D341Med (cell line): ENCODE data around the gene NAGPA.
A peak's percentile ranks its signal among the peaks of the same experiment; 100 is the strongest.
"Not testable (repeated sequence)": the region's sequence is repeated elsewhere in the genome, so short reads cannot be mapped to it uniquely, and the experiment has no call there.

Experiments
- DNase-seq: peaks from one replicate; pipeline ENCODE4 v3.0.0; 2012; ENCODE audit warnings: low spot score

The NAGPA gene, protein sequence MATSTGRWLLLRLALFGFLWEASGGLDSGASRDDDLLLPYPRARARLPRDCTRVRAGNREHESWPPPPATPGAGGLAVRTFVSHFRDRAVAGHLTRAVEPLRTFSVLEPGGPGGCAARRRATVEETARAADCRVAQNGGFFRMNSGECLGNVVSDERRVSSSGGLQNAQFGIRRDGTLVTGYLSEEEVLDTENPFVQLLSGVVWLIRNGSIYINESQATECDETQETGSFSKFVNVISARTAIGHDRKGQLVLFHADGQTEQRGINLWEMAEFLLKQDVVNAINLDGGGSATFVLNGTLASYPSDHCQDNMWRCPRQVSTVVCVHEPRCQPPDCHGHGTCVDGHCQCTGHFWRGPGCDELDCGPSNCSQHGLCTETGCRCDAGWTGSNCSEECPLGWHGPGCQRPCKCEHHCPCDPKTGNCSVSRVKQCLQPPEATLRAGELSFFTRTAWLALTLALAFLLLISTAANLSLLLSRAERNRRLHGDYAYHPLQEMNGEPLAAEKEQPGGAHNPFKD

DNA sequence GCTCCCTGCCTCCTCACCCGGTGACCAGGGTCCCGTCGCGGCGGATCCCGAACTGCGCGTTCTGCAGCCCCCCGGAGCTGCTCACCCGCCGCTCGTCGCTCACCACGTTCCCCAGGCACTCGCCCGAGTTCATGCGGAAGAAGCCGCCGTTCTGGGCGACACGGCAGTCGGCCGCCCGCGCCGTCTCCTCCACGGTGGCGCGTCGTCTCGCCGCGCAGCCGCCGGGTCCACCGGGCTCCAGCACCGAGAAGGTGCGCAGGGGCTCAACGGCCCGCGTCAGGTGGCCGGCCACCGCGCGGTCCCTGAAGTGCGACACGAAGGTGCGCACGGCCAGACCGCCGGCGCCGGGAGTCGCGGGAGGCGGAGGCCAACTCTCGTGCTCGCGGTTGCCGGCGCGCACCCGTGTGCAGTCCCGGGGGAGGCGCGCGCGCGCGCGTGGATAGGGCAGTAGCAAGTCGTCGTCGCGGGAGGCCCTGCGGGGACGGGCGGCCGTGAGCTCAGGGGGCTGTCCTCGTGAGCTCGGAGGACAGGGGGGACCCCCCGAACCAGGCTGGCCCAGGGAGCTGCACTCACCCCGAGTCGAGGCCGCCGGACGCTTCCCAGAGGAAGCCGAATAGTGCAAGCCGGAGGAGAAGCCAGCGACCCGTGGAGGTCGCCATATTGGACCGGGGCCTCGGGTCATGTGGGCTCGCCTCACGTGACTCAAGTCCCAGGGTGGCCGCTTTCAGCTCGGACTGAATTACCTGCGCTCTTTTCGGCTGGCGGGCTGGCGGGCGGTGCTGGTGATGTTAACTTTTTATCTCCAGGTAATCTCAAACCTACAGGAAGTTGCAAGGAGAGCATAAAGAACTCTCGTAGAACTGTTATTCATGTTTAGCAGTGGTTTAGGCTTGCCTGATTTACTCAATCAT is at the start of gene NAGPA:
NAGPA (minus strand) TSS at position 680 of the 911 bp plus-strand sequence; CDS start at position 659, 21 bp downstream.
- DNase-seq, result peak; percentile 92

DNA sequence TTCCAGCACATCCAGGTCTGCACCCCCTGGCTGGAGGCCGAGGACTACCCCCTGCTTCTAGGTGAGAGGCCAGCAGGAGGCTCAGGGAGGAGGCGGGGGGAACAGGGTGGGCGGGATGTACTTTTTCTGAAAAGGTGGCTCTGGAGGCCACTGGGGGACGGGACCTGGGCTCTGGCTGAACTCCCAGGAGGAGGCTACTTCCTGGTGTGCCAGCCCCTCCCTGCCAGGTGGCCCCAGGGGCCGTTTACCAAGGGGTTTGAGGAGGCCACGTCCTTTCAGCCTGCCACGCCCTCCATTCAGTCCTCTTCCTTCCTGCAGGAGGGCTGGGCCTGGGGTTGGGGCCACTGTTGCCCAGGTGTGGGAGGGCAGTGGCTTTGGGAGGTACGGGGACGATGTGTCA is 47.3 kb upstream of the NAGPA start:
- DNase-seq, result not testable (repeated sequence)

DNA sequence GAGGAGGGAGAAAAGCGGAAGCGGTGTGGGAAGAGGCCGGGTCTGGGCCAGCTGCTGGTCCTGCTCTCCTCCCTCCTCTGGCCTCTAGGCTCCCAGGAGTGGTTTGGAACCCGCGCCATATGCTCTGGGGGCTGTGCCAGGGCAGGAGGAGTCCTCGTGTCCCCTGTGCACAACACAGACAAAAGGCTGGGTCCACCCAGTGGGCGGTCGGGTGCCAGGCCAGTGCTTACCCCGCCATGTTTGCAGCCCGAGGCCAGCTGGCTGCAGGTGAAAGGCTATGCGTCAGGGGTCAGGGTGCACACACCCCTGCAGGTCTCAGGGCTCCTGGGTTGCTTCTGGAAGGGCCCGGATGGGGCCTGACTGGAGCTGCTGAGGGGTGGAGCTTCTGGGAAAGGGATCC is 46.7 kb upstream of the NAGPA start:
- not testable (repeated sequence) for DNase-seq

DNA sequence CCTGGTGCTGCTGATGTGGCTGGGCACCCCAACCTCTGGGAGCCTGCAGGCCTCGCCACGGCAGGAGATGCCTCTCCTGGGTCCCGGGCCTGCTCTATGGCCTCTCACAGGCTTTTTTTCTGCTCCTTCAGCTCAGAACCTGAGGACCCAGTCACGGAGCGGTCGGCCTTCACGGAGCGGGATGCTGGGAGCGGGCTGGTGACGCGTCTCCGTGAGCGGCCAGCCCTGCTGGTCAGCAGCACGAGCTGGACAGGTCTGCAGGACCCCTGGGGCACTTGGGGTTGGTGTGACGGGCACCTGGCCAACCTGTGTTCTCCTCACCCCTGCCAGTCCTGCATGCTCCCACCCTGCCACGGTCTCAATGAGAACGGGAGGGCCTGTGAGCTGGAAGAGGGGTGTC is 44.9 kb upstream of the NAGPA start:
- DNase-seq, result no peak

DNA sequence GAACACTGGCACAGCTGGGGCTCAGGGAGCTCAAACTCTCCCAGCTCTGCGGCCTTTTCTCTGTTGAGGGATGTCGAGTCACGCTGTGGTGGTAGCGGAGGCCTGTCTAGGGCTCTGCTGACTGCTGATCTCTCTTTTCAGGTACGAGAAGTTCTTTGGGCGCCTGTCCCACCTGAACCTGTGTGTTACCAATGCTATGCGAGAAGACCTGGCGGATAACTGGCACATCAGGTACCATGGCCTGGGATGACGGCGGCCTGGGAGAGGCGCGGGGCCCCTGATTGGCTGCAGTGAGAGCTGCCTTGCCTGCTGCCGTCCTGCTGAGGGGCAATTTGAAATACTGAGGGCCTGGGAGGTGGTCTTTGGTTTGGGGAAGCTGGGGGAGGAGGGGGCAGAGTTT is 43.6 kb upstream of the NAGPA start:
- no peak for DNase-seq

DNA sequence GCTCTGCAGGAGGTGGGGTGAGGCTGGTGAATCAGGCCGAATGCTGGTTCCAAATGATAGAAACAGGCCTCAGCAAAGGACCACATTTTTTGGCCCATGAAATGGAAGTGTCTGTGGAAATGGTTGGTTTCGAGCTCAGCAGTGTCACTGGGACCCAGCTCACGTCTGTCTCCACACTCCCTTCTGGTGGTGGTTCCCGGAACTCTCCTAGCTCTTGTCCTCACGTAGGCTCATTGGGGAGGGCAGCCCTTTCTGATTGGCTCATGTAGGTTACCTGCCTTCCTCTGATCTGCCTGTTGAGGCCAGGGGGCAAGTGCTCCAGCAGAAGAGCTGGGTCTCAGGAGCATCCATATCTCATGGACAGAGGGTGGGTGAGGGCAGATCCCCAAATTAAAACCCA is 41.9 kb upstream of the NAGPA start:
- no peak for DNase-seq

DNA sequence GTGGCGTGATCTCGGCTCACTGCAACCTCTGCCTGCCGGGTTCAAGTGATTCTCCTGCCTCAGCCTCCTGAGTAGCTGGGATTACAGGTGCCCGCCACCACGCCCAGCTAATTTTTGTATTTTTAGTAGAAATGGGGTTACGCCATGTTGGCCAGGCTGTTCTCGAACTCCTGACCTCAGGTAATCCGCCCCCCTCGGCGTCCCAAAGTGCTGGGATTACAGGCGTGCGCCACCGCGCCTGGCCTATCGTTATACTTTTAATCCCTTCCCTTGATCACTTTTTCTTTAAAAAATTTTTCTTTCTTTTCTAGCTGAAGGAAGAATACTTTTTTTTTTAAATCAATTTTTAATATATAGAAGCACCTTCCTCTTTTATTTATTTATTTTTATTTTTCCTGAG is 40.0 kb upstream of the NAGPA start:
- DNase-seq, result not testable (repeated sequence)

DNA sequence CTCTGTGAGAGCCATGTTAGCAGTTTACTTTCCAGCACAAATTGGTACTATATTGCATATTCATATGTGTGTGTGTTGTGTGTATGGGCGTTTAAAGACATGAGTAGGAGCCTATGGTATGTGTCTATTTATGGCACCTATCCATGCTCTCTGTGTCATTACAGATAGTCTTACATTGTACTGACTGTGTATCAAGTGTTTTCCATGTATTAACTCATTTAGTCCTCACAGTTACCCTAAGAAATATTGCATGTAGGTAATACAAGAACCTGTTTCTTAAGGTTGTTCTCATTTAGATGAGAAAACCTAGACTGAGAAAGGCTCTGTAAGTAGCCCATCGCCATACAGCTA is 39.5 kb upstream of the NAGPA start:
- DNase-seq, result no peak

DNA sequence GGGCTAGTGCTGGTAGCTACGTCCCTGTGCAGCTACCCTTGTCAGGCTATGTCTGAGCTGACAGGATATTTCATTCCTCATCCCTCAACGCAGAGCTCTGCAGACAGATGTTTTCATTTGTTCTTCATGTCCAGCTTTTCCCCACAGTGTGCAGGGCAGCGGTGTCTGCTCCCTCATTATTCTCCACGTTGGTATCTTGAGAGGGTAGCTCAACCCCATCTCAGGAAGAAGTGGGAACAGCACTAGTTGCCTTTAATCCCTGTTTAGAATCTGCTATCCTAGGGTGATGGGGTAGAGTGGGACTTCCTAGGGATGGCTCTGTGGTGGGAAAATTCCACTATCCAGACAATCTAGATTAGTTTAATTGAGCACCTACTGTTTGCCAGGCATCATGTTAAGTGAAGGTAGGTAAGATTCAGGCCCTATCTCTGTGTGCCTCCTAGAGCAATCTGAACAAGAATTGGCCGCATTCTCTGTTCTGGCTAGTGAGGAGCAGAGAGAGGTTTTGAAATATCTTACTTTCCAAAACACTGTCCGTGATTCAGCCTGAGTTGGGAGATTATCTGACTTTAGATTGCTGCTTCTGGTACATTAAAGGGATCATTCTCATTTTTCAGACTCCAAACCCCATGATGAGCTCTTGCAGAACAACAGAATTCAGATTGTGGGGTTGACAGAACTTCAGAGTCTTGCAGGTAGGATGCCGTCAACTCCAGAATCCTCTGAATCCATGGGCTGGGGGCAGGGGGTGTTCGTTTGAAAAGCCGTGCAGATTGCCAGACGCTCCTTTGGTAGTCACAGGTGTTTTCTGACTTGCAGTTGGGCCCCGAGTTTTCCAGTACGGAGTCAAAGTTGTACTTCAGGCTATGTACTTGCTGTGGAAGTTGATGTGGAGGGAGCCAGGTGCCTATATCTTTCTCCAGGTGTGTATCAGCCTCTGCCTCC is 38.9 kb upstream of the NAGPA start:
- DNase-seq, result no peak

DNA sequence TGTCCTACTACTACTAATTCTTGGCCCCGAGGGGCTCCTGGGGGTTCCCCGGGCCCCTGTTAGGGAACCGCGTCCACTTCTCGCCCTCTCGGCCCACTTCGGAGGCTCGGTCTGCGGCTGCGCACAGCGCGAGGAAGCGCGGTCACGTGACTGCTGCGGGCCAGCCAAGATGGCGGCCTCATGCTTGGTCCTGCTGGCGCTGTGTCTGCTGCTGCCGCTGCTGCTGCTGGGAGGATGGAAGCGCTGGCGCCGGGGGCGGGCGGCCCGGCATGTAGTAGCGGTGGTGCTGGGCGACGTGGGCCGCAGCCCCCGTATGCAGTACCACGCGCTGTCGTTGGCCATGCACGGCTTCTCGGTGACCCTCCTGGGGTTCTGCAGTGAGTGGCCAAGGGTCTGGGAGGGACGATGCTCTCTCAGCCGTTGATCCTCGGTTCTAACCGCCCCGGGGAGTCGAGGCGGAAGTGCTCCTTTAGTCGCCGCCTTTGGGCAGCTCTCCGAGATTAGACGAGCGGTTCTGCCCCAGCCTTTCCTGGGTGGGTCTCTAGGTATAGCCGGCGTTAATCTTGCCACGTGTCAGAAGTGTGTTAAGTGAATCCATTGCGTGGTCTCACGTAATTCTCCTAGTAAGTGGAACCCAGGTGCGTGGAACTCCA is 38.1 kb upstream of the NAGPA start, which contains the start of gene ALG1:
ALG1 (plus strand) TSS at position 163 of the 653 bp plus-strand sequence; CDS start at position 170, 7 bp downstream.
- DNase-seq, result peak; percentile 97

DNA sequence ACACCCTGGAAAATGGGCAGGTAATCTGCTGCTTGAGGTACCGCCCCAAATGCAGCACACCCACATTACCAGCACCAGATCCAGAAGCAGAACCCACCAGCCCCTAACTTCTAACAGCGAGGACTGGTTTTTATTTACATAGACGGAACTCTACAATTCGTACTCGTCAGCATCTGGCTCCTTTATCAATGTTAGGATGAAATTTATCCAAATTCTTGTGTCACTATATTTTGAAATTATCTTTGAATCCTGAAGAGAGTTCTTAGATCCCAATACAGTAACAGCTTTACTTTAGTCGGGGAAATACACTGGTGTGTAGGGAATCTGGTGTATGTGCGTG is 37.6 kb upstream of the NAGPA start:
- DNase-seq, result no peak

DNA sequence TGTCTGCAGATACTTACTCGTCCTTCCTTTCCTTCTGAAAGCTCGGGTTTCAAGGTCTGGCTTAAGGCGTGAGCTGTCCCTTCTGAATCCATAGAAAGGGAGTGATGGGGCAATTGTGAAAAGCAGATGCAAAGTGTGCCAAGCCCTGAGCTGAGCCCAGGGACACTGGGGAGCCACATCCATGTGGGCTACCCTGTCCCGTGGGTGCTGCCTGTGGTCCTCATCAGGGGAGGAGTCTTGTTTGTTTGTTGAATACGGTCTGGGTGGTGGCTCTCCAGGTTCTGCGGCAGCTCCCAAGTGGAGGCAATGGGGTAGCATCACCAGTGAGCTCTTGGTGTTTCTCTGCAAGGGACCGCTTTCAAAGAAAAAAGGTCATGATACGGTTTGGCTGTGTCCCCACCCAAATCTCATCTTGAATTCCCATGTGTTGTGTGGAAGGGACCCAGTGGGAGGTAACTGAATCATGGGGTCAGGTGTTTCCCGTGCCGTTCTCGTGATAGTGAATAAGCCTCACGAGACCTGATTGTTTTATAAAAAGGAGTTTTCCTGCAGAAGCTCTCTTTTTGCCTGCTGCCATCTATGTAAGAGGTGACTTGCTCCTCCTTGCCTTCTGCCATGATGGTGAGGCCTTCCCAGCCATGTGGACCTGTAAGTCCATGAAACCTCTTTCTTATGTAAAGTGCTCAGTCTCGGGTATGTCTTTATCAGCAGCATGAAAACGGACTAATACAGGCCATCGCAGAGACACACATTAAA is 36.9 kb upstream of the NAGPA start:
- DNase-seq, result no peak

DNA sequence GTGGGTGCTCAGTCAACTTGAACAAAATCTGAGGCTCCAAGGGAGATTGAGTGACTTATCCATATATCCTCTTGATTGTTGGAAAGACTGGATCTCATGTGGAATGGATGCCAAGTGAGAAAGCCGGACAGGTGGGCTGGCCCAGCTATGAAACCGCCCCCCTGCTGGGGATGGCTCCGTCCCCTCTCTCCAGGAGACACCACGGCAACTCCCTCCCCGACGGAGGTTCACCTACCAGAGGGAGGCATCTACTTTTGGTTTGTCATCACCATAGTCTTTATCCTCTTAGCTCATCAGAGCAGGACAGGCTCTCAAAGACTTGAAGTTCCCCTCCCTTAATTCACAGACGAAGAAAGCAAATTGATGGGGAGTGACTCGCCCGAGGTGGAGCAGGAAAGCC is 36.1 kb upstream of the NAGPA start:
- DNase-seq, result no peak

DNA sequence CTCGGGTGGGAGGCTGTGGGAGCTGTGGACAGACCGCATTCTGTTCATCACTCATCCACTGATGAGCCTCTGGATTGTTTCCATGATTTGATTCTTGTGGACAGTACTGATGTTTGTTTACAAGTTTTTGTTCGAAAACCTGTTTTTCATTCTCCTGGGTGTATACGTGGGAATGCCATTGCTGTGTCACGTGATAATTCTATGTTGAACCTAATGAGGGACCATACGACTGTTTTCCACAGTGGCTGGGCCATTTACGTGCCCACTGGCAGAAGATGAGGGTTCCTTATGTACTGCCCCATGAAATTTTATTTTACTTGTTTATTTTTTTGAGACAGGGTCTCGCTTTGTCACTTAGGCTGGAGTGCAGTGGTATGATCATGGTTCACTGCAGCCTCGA is 35.3 kb upstream of the NAGPA start:
- DNase-seq, result no peak

DNA sequence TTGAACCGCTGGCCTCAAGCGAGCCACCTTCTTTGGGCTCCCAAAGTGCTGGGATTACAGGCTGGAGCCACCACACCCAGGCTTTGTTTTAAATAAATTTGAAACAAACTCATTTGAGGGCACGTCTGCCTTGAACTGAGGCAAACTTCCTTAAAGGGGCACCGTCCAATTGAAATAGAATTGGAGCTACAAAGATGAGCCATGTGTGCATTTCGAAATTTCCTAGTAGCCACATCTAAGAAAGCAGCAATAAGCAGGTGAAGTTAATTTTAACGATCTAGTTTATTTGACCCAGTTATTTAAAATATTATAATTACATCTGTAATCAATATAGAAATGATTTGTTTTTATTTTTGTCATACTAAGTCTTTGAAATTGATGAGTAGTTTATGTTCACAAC is 32.8 kb upstream of the NAGPA start:
- no peak for DNase-seq

DNA sequence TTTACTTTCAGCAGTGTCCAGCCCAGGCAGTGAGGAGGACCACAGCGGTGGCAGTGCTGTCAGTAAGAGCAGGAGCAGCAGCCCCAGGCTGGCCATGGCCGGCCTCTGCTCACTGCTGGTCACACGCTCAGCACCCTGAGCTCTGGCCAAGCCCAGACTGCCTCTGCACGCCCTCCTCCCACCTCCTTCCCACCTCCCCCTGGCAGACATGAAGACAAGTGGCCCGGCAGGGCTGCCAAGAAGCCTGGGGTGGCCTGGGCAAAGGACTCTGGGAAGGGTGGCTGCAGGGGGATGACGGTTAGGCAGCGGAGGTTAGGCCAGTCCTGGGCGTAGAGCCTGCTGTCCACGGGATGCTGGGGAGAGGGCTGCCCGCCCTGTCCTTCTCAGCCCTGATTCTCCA is 32.1 kb upstream of the NAGPA start, which contains the start of gene C16orf89:
C16orf89 (minus strand) TSS at position 144 of the 400 bp plus-strand sequence; CDS start at position 96, 48 bp downstream.
- DNase-seq, result no peak

DNA sequence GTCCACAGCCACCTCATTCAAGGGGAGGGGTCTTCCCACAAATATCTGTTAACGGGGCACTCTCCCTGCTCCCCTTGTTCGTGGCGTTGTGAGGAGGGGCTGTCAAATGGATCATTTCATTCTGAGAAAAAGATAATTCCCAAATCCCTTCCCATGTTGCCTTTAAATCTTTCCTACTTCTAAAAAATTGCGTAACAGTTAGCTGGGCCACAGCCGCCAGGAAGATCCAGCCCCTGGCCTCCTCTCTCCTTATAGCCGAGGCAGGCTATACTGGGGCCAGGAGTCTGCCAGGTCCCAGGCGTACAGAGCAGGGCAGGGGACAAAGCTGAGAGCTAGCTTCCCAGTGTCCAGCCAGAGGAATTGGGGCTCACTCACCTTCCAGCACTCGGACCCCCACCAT is 31.6 kb upstream of the NAGPA start:
- no peak for DNase-seq

DNA sequence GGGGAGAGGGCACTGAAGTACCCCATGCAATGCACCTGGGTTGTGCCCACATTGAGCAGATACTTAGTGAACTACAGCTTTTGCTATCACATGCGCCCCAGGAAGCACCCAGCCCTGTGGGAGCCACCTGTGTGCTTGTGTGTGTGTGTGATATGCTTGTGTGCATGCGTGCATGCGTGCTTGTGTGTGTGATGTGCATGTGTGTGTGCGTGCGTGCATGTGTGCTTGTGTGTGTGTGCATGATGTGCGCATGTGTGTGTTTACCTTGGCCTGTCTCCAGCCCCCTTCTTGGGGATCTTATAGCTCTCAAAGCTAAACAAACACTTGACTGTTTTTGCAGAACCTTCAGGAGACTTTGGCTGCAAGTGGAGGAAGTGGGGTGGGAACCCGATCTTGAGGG is 31.2 kb upstream of the NAGPA start:
- no peak for DNase-seq

DNA sequence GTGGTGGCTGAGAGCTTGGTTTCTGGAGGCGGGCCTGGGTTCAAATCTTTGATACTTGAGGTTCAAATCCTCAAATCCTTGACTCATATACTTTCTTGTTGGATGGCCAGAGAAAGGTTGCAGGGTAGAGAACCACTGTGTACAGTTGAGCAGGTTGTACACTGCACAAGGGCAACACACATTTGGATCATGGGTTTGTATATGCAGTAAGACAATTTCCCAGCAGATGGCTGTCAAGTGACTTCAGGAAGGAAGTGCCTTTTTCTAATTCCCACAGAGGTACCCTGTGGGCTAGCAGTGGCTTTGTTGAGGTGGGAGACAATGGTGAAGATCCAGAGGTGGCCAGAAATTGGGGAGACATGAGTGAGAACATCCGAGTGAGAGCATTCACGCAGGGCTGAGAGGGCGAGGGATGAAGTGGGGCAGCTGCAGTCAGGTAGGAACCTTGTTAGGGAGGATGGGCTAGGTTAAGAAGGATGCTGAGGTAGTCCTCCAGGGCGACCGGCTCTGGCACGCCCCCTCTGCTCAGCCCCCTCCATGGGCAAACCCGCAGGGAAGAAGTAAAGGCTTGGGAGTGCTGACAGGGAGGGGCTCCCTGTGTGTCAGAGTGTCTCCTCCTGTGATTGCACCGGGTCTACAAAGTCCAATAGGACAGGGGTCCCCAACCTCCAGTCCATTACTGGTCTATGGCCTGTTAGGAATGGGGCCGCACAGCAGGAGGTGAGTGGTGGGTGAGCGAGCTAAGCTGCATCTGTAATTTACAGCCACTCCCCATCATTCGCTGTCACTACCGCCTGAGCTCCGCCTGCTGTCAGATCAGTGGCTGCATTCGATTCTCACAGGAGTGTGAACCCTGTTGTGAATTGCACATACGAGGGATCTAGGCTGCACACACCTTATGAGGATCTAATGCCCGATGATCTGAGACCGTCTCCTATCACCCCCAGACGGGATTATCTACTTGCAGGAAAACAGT is 29.3 kb upstream of the NAGPA start:
- DNase-seq, result no peak
